ENCODE results near the gene RSKR. TPM values are rescaled to one million over a fixed set of nuclear protein-coding genes. Genes with fewer than 3 reads are reported as not detected.
A peak's percentile ranks its signal among the peaks of the same experiment; 100 is the strongest.

RSKR gene
- total and polyA plus RNA-seq, 2 of the 4 experiments (the other 2 are of a cell fraction): 2.2 to 6.8 TPM

- intact Hi-C loops (cut with micrococcal nuclease): no loop called here
Observed at GRCh38 chr17:28657756-28658155, 43.8 kb upstream of the RSKR start.

More at GRCh38 chr17:28657756-28658155, 43.8 kb upstream of the RSKR start:
- H3K9me1 ChIP-seq (ENCODE audit: insufficient read depth, low read length): 0 out of 2 replicates have a peak, but pooled peaks cover 8% of the 10 kb centered on the region
- H3K4me1 ChIP-seq (ENCODE audit: control insufficient read depth, insufficient read depth, low read length): peaks cover 2% of the 10 kb centered on the region; the same call in 1 of the 2 replicates
- no peak overlapping the region for H3K4me2 ChIP-seq (ENCODE audit: low read depth, low read length)
- BruUV-seq (replicated peaks): no TSS peak
- no peaks in the 10 kb centered on the region for H3K27me3 ChIP-seq (ENCODE audit: control insufficient read depth, insufficient read depth, low read length)
- H3K4ac ChIP-seq (ENCODE audit: low read depth, low read length): no peak overlapping the region
- H3K18ac ChIP-seq (ENCODE audit: low read depth, low read length): no peak overlapping the region
- ChIA-PET POLR2A (ENCODE audit: unreplicated experiment) (no interaction called here), CTCF (interaction anchor here (0.8 to 0.9 kb wide), 2 partner anchors 11 to 12 kb away, joined by 3 to 5 read pairs; partner anchors contain the start of gene BLTP2)
- H2BK120ac ChIP-seq (ENCODE audit: low read depth, low read length): no peak overlapping the region
- no peaks in the 10 kb centered on the region for H3K9me3 ChIP-seq (ENCODE audit: control insufficient read depth, insufficient read depth, low read length)
- no peak overlapping the region for H3K14ac ChIP-seq (replicated peaks; ENCODE audit: low read depth, low read length)
- no peak overlapping the region for H4K91ac ChIP-seq (ENCODE audit: insufficient read depth, low read depth, low read length)
- no peak overlapping the region for H2BK20ac ChIP-seq (ENCODE audit: low read depth, low read length)
- peaks cover 24% of the 10 kb centered on the region for H3K36me3 ChIP-seq (ENCODE audit: control insufficient read depth, insufficient read depth, low read length)
- H3K4me3 ChIP-seq (ENCODE audit: insufficient read depth, low read depth, low read length): no peak overlapping the region
- H3K23ac ChIP-seq (ENCODE audit: low read depth, low read length): no peak overlapping the region
- no peak overlapping the region for H4K8ac ChIP-seq (ENCODE audit: low read depth in 2 of 2, low read length in 2 of 2)
- WGBS, 2 experiments (ENCODE audit: extremely low coverage in 2 of 2, insufficient read length in 1 of 2): no CpG with 5 or more reads among the region's 5 CpGs
- no peak overlapping the region for H2BK5ac ChIP-seq (ENCODE audit: low read depth, low read length, poor library complexity, severe bottlenecking)
- no peak overlapping the region for H3K9ac ChIP-seq (ENCODE audit: low read depth, low read length)
- no peak overlapping the region for H3K27ac ChIP-seq (ENCODE audit: insufficient read depth, low read length)
- in situ Hi-C loops (cut with MboI; ENCODE audit: low sequenced_read_pairs) (no loop called here), dilution Hi-C loops (cut with HindIII; ENCODE audit: low sequenced_read_pairs, unreplicated experiment) (no loop called here)
- peaks cover 14 to 54% of the 10 kb centered on the region in 2 experiments for H3K79me1 ChIP-seq (ENCODE audit: low read depth in 1 of 2, low read length in 2 of 2)
- no peak overlapping the region for H2AK9ac ChIP-seq (replicated peaks; ENCODE audit: low read depth, low read length, poor library complexity)
- TF ChIP-seq CTCF (conservative IDR thresholded peaks at IDR 0.05; ENCODE audit: low read depth, low read length): no peak
- peak; percentile 34; the same call in 1 of the 2 replicates for TF ChIP-seq CEBPB (IDR thresholded peaks at IDR 0.05; ENCODE audit: low read depth, low read length)
- H4K5ac ChIP-seq (ENCODE audit: low read depth, low read length): no peak overlapping the region
- H2BK15ac ChIP-seq (ENCODE audit: low read depth, low read length): no peak overlapping the region
- H2AFZ ChIP-seq (replicated peaks; ENCODE audit: low read length, poor library complexity): no peak overlapping the region
- peaks cover 33% of the 10 kb centered on the region for H4K20me1 ChIP-seq (ENCODE audit: insufficient read depth, low read length)
- ATAC-seq (ENCODE audit: low read depth) (no peak), DNase-seq (peak; percentile 69)
- H2AK5ac ChIP-seq (ENCODE audit: low read depth, low read length): no peak overlapping the region
- H3K56ac ChIP-seq (ENCODE audit: extremely low read depth, insufficient read depth, low read length): no peak overlapping the region
